GM10847 (cell line): Measurements from ENCODE around the gene MEDAG.

Experiments
- POLR2A ChIP-seq: IDR thresholded peaks from 2 replicates; pipeline ENCODE4 v1.6.1; 2011; ENCODE audit not compliant: insufficient read length; ENCODE audit errors: extremely low read depth

MEDAG gene

DNA sequence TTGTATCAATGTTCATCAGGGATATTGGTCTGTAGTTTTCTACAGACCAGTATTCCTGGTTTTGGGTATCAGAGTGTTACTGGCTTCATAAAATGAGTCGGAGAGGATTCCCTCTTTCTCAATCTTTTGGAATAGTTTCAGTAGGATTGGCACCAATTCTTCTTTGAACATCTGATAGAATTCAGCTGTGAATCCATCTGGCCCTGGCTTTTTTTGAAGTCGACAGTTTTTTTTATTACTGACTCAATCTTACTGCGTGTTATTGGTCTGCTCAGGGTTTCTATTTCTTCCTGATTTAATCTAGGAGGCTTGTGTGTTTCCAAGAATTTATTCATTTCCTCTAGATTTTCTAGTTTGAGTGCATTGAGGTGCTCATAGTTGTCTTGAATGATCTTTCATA lies 37.8 kb downstream of the MEDAG start:
- TF ChIP-seq POLR2A, result no peak

DNA sequence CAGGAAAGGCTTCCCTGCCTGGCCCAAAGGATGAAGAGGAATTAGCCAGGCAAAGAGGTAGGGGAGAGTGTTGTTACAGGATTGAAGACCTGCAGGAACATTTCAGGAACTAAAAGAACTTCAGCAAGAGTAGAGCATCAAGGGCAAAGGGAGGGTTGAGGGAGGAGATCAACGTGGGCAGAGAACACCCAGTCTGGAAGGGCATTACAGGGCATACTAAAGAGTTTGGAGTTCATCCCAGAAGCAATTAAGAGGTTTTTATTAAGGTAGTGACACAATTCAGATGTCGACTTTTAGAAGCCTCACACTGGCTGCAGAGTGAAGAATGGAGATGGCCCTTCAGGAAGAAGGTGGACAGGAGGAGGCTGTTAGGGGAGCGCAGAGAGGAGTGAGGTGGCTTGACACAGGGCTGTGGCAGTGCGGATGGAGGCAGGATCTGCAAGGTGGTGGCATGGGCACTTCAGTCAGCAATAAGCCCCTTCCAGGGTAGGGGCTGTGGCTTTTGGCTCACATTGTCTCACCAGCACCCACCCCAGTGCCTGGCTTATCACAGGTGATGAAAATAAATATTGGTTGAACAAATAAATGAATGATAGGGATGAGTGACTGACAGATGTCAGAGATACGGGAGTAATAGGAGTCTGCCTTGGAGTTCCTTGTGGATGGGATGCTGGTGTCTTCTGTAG lies 51.3 kb downstream of the MEDAG start:
- no peak for TF ChIP-seq POLR2A

DNA sequence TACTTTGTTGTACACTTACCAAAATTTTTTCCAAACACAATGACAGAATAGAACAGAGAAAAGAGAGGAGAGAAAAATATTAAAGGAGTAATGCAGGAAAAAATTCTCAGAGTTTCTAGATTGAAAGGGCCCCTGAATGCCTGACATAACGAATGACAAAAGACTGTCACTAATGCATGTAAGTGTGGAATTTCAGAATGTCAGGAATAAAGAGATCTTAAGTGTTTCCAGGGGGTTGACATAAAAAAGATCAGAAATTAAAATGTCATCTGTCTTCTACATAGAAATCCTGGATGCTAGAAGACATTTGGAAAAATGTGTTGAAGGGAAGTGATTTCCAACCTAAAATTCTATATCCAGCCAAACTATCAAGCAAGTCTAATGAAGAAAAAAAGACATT lies 53.6 kb downstream of the MEDAG start:
- TF ChIP-seq POLR2A, result no peak

DNA sequence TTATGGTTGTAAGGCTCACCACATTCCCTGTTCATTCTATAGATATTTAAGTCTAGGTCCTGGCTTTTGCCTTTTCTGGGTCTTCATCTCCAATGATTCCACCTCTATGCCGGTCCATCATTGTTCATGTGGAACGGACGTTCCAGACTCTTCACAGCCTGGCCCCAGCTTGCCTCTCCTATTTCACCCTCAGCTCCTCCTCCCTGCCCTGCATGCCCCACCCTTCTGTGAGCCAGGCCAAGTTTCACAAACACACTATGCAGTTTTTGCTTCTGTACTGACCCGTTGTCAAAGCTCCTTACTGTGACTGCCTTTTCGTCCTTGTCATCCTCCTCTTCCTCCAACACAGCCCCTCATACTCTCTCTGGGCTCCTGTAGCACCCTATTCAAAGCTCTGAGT lies 57.7 kb downstream of the MEDAG start:
- no peak for TF ChIP-seq POLR2A

DNA sequence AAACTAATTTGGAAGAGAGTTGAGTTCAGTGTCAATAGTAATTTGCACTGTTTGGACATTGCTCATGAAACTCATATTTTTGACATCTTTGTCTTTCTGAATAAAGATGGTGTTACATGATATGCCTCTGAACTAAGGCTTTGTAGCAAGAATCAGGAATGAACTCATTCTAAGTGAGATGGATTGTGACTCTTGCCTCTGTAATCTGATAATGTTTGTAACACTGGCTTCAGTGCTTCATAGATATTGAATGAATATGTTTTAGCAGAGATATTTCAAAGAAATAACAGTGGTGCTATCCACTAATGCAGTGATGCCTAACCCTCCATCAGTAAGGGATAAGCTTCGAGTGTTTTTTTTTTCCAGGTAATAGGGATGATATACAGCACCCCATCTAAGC lies 59.3 kb downstream of the MEDAG start:
- no peak for TF ChIP-seq POLR2A

DNA sequence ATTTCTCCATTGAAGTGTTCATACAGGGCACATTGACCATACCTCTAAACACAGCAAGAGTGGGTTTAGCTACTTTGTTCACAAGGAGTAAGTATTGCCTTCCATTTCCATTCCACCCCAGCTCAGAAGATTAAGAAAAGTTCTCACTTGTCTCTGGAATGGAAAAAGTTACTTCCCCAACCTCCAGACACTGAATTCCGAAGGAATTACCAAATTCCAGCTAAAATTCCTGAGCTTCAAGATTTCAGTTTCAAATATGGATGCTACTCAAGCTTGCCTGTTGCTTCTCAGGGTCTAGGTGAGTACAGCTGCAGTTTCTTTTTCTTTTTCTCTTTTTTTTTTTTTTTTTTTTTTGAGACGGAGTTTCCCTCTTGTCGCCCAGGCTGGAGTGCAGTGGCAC lies 60.0 kb downstream of the MEDAG start:
- no peak for TF ChIP-seq POLR2A

DNA sequence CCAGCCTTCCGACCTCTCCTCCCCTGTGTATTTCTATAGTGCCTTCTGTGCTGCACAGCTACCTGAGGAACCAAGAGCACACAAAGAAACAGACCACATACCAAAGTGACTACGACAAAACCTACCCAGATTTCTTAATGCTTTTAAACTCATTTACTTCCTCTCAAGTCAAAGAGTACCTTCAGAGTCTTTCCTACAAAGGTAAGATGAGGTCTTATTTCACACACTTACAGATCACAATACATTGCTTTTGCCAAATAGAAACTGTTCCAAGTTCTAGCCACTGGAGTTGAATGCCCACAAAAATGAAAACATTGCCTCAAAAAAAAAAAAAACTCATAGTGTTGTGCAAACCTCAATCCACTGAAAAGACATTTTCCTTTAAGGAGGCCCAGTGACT lies 62.8 kb downstream of the MEDAG start:
- no peak for TF ChIP-seq POLR2A

DNA sequence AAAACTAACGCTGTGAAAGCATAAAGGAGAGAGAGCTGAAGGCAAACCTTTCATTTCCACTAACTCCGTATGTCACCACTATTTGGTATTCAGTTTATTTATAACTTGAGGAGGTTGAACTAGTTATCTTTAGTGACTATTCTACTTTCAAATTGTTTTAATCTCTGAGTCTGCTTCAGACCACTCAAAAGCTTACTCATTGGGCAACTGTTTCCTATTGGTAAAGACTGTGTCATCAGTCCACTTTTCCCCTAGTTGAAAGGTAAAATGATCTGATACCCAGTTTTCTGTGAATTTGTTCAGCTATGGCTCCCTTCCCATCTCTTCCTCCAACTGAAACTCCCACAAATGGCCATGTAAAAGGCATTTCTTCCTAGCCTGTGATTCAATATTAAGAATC lies 65.5 kb downstream of the MEDAG start:
- no peak for TF ChIP-seq POLR2A

DNA sequence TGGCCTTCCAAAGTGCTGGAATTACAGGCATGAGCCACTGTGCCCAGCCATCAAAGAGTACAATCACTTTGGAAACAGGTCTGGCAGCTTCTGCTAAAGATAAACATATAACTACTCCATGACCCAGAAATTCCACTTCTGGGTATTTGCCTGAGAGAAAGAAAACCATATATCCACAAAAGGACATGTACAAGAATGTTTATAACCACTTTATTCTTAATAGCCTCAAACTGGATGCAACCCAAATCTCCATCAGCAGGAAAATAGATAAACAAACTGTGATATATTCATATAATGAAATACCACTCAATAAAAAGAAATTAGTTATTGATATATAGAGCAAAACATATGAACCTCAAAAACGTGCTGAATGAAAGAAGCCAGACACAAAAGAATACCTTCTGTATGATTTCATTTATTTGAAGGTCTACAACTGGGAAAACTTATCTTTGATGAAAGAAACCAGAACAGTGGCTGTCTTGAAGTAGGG lies 66.9 kb downstream of the MEDAG start:
- TF ChIP-seq POLR2A, result no peak

DNA sequence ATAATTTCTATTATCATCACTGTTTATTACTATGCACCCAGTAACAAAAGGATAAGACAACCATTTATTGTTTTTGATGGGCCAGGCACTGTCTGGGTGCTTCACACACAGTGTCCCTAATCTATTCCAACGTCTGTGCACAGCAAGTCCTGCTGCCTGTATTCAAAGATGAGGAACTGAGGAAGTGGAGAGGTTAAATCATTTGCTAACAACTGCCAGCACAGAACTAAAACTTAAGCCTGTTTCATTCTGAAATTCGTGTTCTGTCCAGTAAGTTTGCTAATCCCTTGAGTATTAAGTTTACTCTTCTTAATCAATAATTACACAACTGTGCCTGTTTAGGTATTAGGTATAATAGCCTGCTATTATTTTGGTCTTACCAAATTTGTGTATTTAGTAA lies 68.3 kb downstream of the MEDAG start:
- TF ChIP-seq POLR2A, result no peak
